ENCODE results near the gene OSBPL2.
A peak's percentile ranks its signal among the peaks of the same experiment; 100 is the strongest.

The OSBPL2 gene

GRCh38 chr20:62237801-62238568, at the start of gene OSBPL2:
TSS of gene OSBPL2 (plus strand) at chr20:62238521. CDS start at chr20:62256185, 17,664 bp downstream.
- Mint-ChIP-seq H3K36me3 (ENCODE audit: low read depth) (no peaks in the 10 kb centered on the region), H3K4me1 (ENCODE audit: low read depth) (peaks cover 20% of the 10 kb centered on the region), H3K9me3 (no peaks in the 10 kb centered on the region), H3K27ac (peak within 1 kb of the TSS; percentile 81), H3K4me3 (peak within 1 kb of the TSS; percentile 81), H3K27me3 (ENCODE audit: low read depth) (no peaks in the 10 kb centered on the region)
- DNase-seq (ENCODE audit: low spot score) = peak; percentile 100

- H3K4me3 Mint-ChIP-seq = no peak overlapping the region
- no peak overlapping the region for H3K27ac Mint-ChIP-seq
- no peaks in the 10 kb centered on the region for H3K9me3 Mint-ChIP-seq
- H3K4me1 Mint-ChIP-seq (ENCODE audit: low read depth) = peaks cover 10% of the 10 kb centered on the region
- no peaks in the 10 kb centered on the region for H3K27me3 Mint-ChIP-seq (ENCODE audit: low read depth)
- peaks cover 6% of the 10 kb centered on the region for H3K36me3 Mint-ChIP-seq (ENCODE audit: low read depth)
- DNase-seq (ENCODE audit: low spot score) = no peak
Measured at GRCh38 chr20:62190639-62191411, 47.5 kb upstream of the OSBPL2 start.

GRCh38 chr20:62191781-62192559, 46.4 kb upstream of the OSBPL2 start:
- Mint-ChIP-seq H3K36me3 (ENCODE audit: low read depth) (peaks cover 6% of the 10 kb centered on the region), H3K27me3 (ENCODE audit: low read depth) (no peaks in the 10 kb centered on the region), H3K9me3 (no peaks in the 10 kb centered on the region), H3K4me1 (ENCODE audit: low read depth) (peaks cover 7% of the 10 kb centered on the region), H3K27ac (no peak overlapping the region), H3K4me3 (no peak overlapping the region)
- DNase-seq (ENCODE audit: low spot score) = no peak

GRCh38 chr20:62192635-62193034, 45.7 kb upstream of the OSBPL2 start:
- Mint-ChIP-seq H3K9me3 (no peaks in the 10 kb centered on the region), H3K27me3 (ENCODE audit: low read depth) (no peaks in the 10 kb centered on the region), H3K27ac (no peak overlapping the region), H3K4me3 (no peak overlapping the region), H3K36me3 (ENCODE audit: low read depth) (peaks cover 6% of the 10 kb centered on the region), H3K4me1 (ENCODE audit: low read depth) (peaks cover 2% of the 10 kb centered on the region)
- DNase-seq (ENCODE audit: low spot score) = no peak

GRCh38 chr20:62193079-62194025, 45.0 kb upstream of the OSBPL2 start:
- DNase-seq (ENCODE audit: low spot score) = no peak
- Mint-ChIP-seq H3K27me3 (ENCODE audit: low read depth) (no peaks in the 10 kb centered on the region), H3K4me3 (no peak overlapping the region), H3K27ac (no peak overlapping the region), H3K4me1 (ENCODE audit: low read depth) (no peaks in the 10 kb centered on the region), H3K9me3 (no peaks in the 10 kb centered on the region), H3K36me3 (ENCODE audit: low read depth) (peaks cover 6% of the 10 kb centered on the region)

GRCh38 chr20:62195075-62195405, 43.3 kb upstream of the OSBPL2 start:
- Mint-ChIP-seq H3K9me3 (no peaks in the 10 kb centered on the region), H3K27ac (no peak overlapping the region), H3K4me3 (no peak overlapping the region), H3K36me3 (ENCODE audit: low read depth) (peaks cover 16% of the 10 kb centered on the region), H3K27me3 (ENCODE audit: low read depth) (no peaks in the 10 kb centered on the region), H3K4me1 (ENCODE audit: low read depth) (no peaks in the 10 kb centered on the region)
- no peak for DNase-seq (ENCODE audit: low spot score)

GRCh38 chr20:62195736-62196135, 42.6 kb upstream of the OSBPL2 start:
- H3K36me3 Mint-ChIP-seq (ENCODE audit: low read depth) = peaks cover 23% of the 10 kb centered on the region
- H3K4me1 Mint-ChIP-seq (ENCODE audit: low read depth) = no peaks in the 10 kb centered on the region
- no peaks in the 10 kb centered on the region for H3K9me3 Mint-ChIP-seq
- H3K4me3 Mint-ChIP-seq = no peak overlapping the region
- H3K27me3 Mint-ChIP-seq (ENCODE audit: low read depth) = no peaks in the 10 kb centered on the region
- no peak for DNase-seq (ENCODE audit: low spot score)
- no peak overlapping the region for H3K27ac Mint-ChIP-seq

GRCh38 chr20:62196286-62196685, 42.0 kb upstream of the OSBPL2 start:
- Mint-ChIP-seq H3K9me3 (no peaks in the 10 kb centered on the region), H3K36me3 (ENCODE audit: low read depth) (peaks cover 23% of the 10 kb centered on the region), H3K4me3 (no peak overlapping the region), H3K4me1 (ENCODE audit: low read depth) (no peaks in the 10 kb centered on the region), H3K27ac (no peak overlapping the region), H3K27me3 (ENCODE audit: low read depth) (no peaks in the 10 kb centered on the region)
- DNase-seq (ENCODE audit: low spot score) = no peak

GRCh38 chr20:62197311-62197710, 41.0 kb upstream of the OSBPL2 start:
- Mint-ChIP-seq H3K9me3 (no peaks in the 10 kb centered on the region), H3K27ac (no peak overlapping the region), H3K36me3 (ENCODE audit: low read depth) (peaks cover 29% of the 10 kb centered on the region), H3K4me1 (ENCODE audit: low read depth) (no peaks in the 10 kb centered on the region), H3K27me3 (ENCODE audit: low read depth) (no peaks in the 10 kb centered on the region), H3K4me3 (no peak overlapping the region)
- DNase-seq (ENCODE audit: low spot score) = no peak

- Mint-ChIP-seq H3K4me3 (no peak overlapping the region), H3K9me3 (no peaks in the 10 kb centered on the region), H3K27ac (no peak overlapping the region), H3K4me1 (ENCODE audit: low read depth) (no peaks in the 10 kb centered on the region), H3K36me3 (ENCODE audit: low read depth) (peaks cover 31% of the 10 kb centered on the region), H3K27me3 (ENCODE audit: low read depth) (no peaks in the 10 kb centered on the region)
- DNase-seq (ENCODE audit: low spot score) = no peak
Measured at GRCh38 chr20:62197801-62198200, 40.5 kb upstream of the OSBPL2 start.

GRCh38 chr20:62198496-62198895, 39.8 kb upstream of the OSBPL2 start:
- Mint-ChIP-seq H3K4me1 (ENCODE audit: low read depth) (no peaks in the 10 kb centered on the region), H3K27ac (no peak overlapping the region), H3K4me3 (no peak overlapping the region), H3K9me3 (no peaks in the 10 kb centered on the region), H3K27me3 (ENCODE audit: low read depth) (no peaks in the 10 kb centered on the region), H3K36me3 (ENCODE audit: low read depth) (peaks cover 33% of the 10 kb centered on the region)
- no peak for DNase-seq (ENCODE audit: low spot score)

- no peak overlapping the region for H3K4me3 Mint-ChIP-seq
- no peak overlapping the region for H3K27ac Mint-ChIP-seq
Measured at GRCh38 chr20:62198931-62199330, 39.4 kb upstream of the OSBPL2 start.

GRCh38 chr20:62200491-62201172, 37.7 kb upstream of the OSBPL2 start:
- H3K27ac Mint-ChIP-seq = no peak overlapping the region
- no peak overlapping the region for H3K4me3 Mint-ChIP-seq

More at GRCh38 chr20:62198931-62199330, 39.4 kb upstream of the OSBPL2 start:
- no peak for DNase-seq (ENCODE audit: low spot score)
- H3K4me1 Mint-ChIP-seq (ENCODE audit: low read depth) = no peaks in the 10 kb centered on the region
- H3K36me3 Mint-ChIP-seq (ENCODE audit: low read depth) = peaks cover 34% of the 10 kb centered on the region
- H3K9me3 Mint-ChIP-seq = no peaks in the 10 kb centered on the region
- no peaks in the 10 kb centered on the region for H3K27me3 Mint-ChIP-seq (ENCODE audit: low read depth)

More at GRCh38 chr20:62200491-62201172, 37.7 kb upstream of the OSBPL2 start:
- Mint-ChIP-seq H3K36me3 (ENCODE audit: low read depth) (peaks cover 31% of the 10 kb centered on the region), H3K4me1 (ENCODE audit: low read depth) (no peaks in the 10 kb centered on the region), H3K9me3 (no peaks in the 10 kb centered on the region), H3K27me3 (ENCODE audit: low read depth) (no peaks in the 10 kb centered on the region)
- DNase-seq (ENCODE audit: low spot score) = no peak
